Esophagus muscularis mucosa (tissue), 4 donors: ENCODE results near the gene USP31. TPM values are rescaled to one million over a fixed set of nuclear protein-coding genes. Genes with fewer than 3 reads are reported as not detected.

Experiments
- DNase-seq: peaks from one replicate; pipeline ENCODE4 v3.0.0-alpha.2; 2017; ENCODE audit errors: extremely low spot score
- H3K27ac ChIP-seq, 4 donors: fragments of 200-600 bp; sonication (generic); replicated peaks in 1 of 4; 1 replicate in 3 of 4; 2 replicates in 1 of 4; pipeline ENCODE4 v1.5.1; 2016 to 2019; ENCODE audit warnings: mild to moderate bottlenecking in 1 of 4
- H3K27me3 ChIP-seq, 4 donors: fragments of 200-600 bp; sonication (generic); one replicate each; pipeline versions ENCODE4 v1.5.1 to v1.6.0; 2016 to 2019
- H3K36me3 ChIP-seq, 4 donors: fragments of 200-600 bp; sonication (generic); one replicate each; pipeline ENCODE4 v1.5.1; 2016 to 2019
- H3K4me1 ChIP-seq, 4 donors: fragments of 200-600 bp; sonication (generic); one replicate each; pipeline ENCODE4 v1.5.1; 2016 to 2019
- H3K4me3 ChIP-seq, 4 donors: fragments of 200-600 bp; sonication (generic); 1 replicate in 2 of 4; 2 replicates in 2 of 4; pipeline ENCODE4 v1.5.1; 2016 to 2019; ENCODE audit warnings: mild to moderate bottlenecking in 4 of 4, moderate library complexity in 1 of 4
- H3K9me3 ChIP-seq, 4 donors: fragments of 200-600 bp; sonication (generic); 1 replicate in 3 of 4; 2 replicates in 1 of 4; pipeline ENCODE4 v1.5.1; 2016 to 2019
- EP300 ChIP-seq: sonication (generic); formaldehyde crosslinking; IDR thresholded peaks from one replicate; pipeline ENCODE4 v1.6.1; 2017; ENCODE audit warnings: antibody characterized with exemption
- POLR2A ChIP-seq: fragments of 450-650 bp; IDR thresholded peaks from one replicate; pipeline ENCODE4 v1.6.1; 2017; ENCODE audit warnings: antibody characterized with exemption, moderate library complexity, mild to moderate bottlenecking, low read depth
- POLR2AphosphoS5 ChIP-seq, 2 donors: sonication (generic); formaldehyde crosslinking; IDR thresholded peaks; one replicate each; pipeline ENCODE4 v1.6.1; 2017; ENCODE audit warnings: antibody characterized with exemption in 2 of 2
- WGBS: methylation state at CpG from one replicate; pipeline ENCODE4 v1.1.5; 2018; 5-methylcytosine and 5-hydroxymethylcytosine counted together
- intact Hi-C: fragments of 100-400 bp; cut with DNase I; formaldehyde crosslinking; loops from one replicate; pipeline ENCODE4 v1.15.1; 2023
- total RNA-seq, 4 donors: library from RNA; depleted of rRNA; stranded (reverse); fragments of >200 nt; gene quantifications; one replicate each; pipeline versions ENCODE4 v1.1.0 to v1.2.1, GENCODE V29; 2016
- TF ChIP-seq, protein P1 (sequence below), 3 experiments: fragments of 200-600 bp in 2 of 3; fragments of 450-650 bp in 1 of 3; sonication (generic) in 2 of 3; IDR thresholded peaks; one replicate each; pipeline ENCODE4 v1.5.1; 2017 to 2019; ENCODE audit warnings: antibody characterized with exemption in 3 of 3, mild to moderate bottlenecking in 2 of 3, moderate library complexity in 1 of 3

Gene USP31
- total RNA-seq, 4 donors from 2014 or later = 18.9 to 29.1 (median 23.3) TPM

DNA sequence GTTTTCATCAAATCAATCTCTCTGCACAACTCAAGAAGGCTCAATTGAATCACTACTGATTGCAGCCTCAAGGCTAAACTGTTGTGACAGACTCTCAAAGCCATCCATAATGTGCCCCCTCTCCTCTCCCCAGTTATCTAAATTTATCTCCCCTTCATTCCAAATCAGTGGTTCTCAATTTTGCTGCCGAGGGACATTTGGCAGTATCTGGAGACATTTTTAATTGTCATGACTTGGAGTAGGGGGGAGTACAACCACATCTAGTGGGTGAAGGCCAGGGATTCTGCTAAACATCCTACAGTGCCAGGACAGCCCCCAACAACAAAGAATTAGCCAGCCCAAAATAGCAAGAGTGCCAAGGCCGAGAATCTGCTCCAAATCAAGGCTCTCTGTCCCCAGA, 9.1 kb downstream of the USP31 start:
- H3K27me3 ChIP-seq = no peaks in the 10 kb centered on the region
- H3K27ac ChIP-seq = peak overlapping the region; percentile 74 to 95 (median 90)

DNA sequence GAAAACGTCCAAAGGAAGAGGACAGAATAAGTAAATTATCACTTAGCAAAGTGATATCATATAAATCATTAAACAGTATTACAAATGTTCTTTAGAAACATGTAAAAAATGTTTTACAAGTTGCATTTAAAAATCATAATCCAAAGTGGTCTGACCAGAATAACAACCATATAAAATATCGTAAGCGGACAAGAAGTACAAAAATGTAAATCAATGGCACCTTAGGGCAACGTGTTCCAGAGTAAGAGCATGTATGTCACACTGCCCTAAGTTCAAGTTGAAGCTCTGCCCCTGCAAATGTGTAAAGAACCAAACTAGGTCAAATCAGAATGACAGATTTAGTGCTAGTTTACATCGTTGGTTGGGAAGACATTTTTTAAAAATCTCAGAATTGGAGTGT, 11.4 kb downstream of the USP31 start:
- H3K27ac ChIP-seq = peak overlapping the region in 2 of 4 donors; percentile 87 to 95
- DNase-seq = no peak
- peaks cover 35 to 67% (median 55%) of the 10 kb centered on the region in 4 donors for H3K4me1 ChIP-seq
- no peaks in the 10 kb centered on the region for H3K27me3 ChIP-seq
- TF ChIP-seq POLR2A (no peak), EP300 (no peak), POLR2AphosphoS5 (IDR thresholded peaks at IDR 0.05) (no peak)
- TF ChIP-seq, protein P1, sequence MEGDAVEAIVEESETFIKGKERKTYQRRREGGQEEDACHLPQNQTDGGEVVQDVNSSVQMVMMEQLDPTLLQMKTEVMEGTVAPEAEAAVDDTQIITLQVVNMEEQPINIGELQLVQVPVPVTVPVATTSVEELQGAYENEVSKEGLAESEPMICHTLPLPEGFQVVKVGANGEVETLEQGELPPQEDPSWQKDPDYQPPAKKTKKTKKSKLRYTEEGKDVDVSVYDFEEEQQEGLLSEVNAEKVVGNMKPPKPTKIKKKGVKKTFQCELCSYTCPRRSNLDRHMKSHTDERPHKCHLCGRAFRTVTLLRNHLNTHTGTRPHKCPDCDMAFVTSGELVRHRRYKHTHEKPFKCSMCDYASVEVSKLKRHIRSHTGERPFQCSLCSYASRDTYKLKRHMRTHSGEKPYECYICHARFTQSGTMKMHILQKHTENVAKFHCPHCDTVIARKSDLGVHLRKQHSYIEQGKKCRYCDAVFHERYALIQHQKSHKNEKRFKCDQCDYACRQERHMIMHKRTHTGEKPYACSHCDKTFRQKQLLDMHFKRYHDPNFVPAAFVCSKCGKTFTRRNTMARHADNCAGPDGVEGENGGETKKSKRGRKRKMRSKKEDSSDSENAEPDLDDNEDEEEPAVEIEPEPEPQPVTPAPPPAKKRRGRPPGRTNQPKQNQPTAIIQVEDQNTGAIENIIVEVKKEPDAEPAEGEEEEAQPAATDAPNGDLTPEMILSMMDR (IDR thresholded peaks at IDR 0.05) = no peak
- H3K4me3 ChIP-seq = no peak overlapping the region
- H3K36me3 ChIP-seq = no peaks in the 10 kb centered on the region
- WGBS = 73% methylated on average over 5 of the region's 5 CpGs
- intact Hi-C loops = no loop called here
- H3K9me3 ChIP-seq = peaks cover 0 to 4% (median 0%) of the 10 kb centered on the region in 4 donors

More for the DNA sequence above, 9.1 kb downstream of the USP31 start:
- DNase-seq = no peak
- H3K4me1 ChIP-seq = peaks cover 33 to 73% (median 60%) of the 10 kb centered on the region in 4 donors
- 63% methylated on average over 2 of the region's 2 CpGs for WGBS
- intact Hi-C loops = no loop called here
- TF ChIP-seq EP300 (no peak), POLR2A (no peak), POLR2AphosphoS5 (IDR thresholded peaks at IDR 0.05) (no peak)
- TF ChIP-seq, protein P1 (IDR thresholded peaks at IDR 0.05) = no peak
- H3K9me3 ChIP-seq = peaks cover 0 to 4% (median 0%) of the 10 kb centered on the region in 4 donors
- no peaks in the 10 kb centered on the region for H3K36me3 ChIP-seq
- no peak overlapping the region for H3K4me3 ChIP-seq

DNA sequence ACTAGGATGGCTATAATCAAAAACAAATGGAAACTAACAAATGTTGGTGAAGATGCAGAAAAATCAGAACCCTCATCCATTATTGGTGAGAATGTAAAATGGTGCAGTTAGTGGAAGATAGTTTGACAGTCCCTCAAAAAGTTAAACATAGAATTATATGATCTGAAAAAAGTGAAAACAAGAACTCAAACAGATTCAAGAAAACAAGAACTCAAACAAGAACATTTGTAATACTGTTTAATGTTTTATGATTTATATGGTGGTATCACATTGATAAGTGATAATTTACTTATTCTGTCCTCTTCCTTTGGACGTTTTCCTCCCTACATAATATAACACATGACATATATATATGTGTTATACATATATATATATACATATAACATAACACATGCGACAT, 12.0 kb downstream of the USP31 start:
- TF ChIP-seq POLR2A = no peak
- TF ChIP-seq, protein P1 (IDR thresholded peaks at IDR 0.05) = no peak
- TF ChIP-seq EP300 = no peak
- no peak for TF ChIP-seq POLR2AphosphoS5 (IDR thresholded peaks at IDR 0.05)
- peaks cover 37 to 67% (median 55%) of the 10 kb centered on the region in 4 donors for H3K4me1 ChIP-seq
- H3K4me3 ChIP-seq = no peak overlapping the region
- H3K9me3 ChIP-seq = peaks cover 0 to 4% (median 0%) of the 10 kb centered on the region in 4 donors
- 85% methylated on average over 2 of the region's 2 CpGs for WGBS
- H3K27ac ChIP-seq = peak overlapping the region in 1 of 4 donors; percentile 87
- H3K36me3 ChIP-seq = no peaks in the 10 kb centered on the region
- H3K27me3 ChIP-seq = no peaks in the 10 kb centered on the region
- no peak for DNase-seq
- intact Hi-C loops = no loop called here

DNA sequence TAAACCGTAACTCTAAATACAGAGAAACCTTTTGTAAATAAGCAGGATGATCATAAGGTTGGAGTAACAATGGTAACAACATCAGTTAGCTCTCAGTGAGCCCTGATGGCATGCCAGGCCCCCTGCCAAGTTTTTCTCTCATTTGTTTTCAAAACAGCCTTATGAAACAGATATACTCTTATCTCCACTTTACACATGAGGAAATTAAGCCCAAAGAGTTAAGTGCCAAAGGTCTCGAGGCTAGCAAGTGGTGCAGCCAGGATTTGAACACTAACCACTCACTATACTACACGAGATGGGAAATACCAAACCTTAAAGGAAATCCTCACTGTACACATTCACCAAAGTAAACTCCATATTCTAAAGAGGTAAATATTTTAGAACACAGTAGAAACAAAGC, 15.0 kb downstream of the USP31 start:
- peak overlapping the region; percentile 76 to 88 (median 82) for H3K27ac ChIP-seq
- TF ChIP-seq EP300 (no peak), POLR2AphosphoS5 (IDR thresholded peaks at IDR 0.05) (no peak), POLR2A (no peak)
- TF ChIP-seq, protein P1 (IDR thresholded peaks at IDR 0.05) = no peak
- 53% methylated on average over 3 of the region's 3 CpGs for WGBS
- intact Hi-C loops = no loop called here
- DNase-seq = no peak
- peaks cover 42 to 68% (median 56%) of the 10 kb centered on the region in 4 donors for H3K4me1 ChIP-seq
- no peak overlapping the region for H3K4me3 ChIP-seq
- H3K36me3 ChIP-seq = no peaks in the 10 kb centered on the region
- H3K27me3 ChIP-seq = no peaks in the 10 kb centered on the region
- H3K9me3 ChIP-seq = peaks cover 0 to 4% (median 0%) of the 10 kb centered on the region in 4 donors
